HUES48 (cell line): ENCODE data around the gene GPC4.
"Not testable (repeated sequence)": the region's sequence is repeated elsewhere in the genome, so short reads cannot be mapped to it uniquely, and the experiment has no call there.

ENCODE experiments used
- H3K27ac ChIP-seq: one replicate; pipeline ENCODE4 v1.7.0; 2013; ENCODE audit warnings: low read depth, low read length, inconsistent platforms
- H3K27me3 ChIP-seq: 2 replicates; pipeline ENCODE4 v1.6.1; 2013; ENCODE audit warnings: mild to moderate bottlenecking, low read length; ENCODE audit not compliant: control insufficient read depth, insufficient read depth
- H3K36me3 ChIP-seq: 2 replicates; pipeline ENCODE4 v1.6.1; 2013; ENCODE audit warnings: low read length; ENCODE audit not compliant: control insufficient read depth, insufficient read depth
- H3K4me1 ChIP-seq: 2 replicates; pipeline ENCODE4 v1.6.1; 2013; ENCODE audit warnings: mild to moderate bottlenecking, low read length; ENCODE audit not compliant: control insufficient read depth, insufficient read depth
- H3K4me3 ChIP-seq: 2 replicates; pipeline ENCODE4 v1.5.1; 2013; ENCODE audit warnings: mild to moderate bottlenecking, low read depth, low read length
- H3K9ac ChIP-seq: 2 replicates; pipeline ENCODE4 v1.6.1; 2013; ENCODE audit warnings: mild to moderate bottlenecking, low read depth, low read length, moderate library complexity
- H3K9me3 ChIP-seq: 2 replicates; pipeline ENCODE4 v1.6.1; 2013; ENCODE audit warnings: low read length; ENCODE audit not compliant: control insufficient read depth, insufficient read depth

GPC4 gene

DNA sequence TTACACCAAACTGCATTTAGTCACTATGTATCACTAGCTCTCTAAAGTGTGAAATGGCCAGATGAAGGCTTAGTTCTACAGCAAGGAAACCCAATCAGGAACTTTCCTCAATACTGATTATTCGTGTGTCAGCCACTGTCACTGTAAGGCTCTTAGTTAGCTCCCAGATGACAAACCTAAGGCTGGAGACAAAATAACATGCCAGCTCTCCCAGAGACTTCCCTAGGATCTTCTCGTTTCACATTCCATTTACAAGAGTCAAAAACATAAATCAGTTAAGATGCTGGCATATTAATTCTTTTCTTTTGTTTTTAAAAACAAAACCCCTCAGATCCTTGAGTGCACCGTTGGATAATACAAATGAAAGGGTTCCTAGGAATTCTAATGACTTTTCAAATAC is 109.0 kb downstream of the GPC4 start:
- Histone ChIP-seq H3K4me1 (peaks cover 58% of the 10 kb centered on the region), H3K9ac (no peak overlapping the region), H3K27ac (peak overlapping the region; percentile 82), H3K36me3 (peaks cover 83% of the 10 kb centered on the region), H3K9me3 (no peaks in the 10 kb centered on the region), H3K4me3 (no peak overlapping the region), H3K27me3 (peaks cover 2% of the 10 kb centered on the region; the same call in 1 of the 2 replicates)

DNA sequence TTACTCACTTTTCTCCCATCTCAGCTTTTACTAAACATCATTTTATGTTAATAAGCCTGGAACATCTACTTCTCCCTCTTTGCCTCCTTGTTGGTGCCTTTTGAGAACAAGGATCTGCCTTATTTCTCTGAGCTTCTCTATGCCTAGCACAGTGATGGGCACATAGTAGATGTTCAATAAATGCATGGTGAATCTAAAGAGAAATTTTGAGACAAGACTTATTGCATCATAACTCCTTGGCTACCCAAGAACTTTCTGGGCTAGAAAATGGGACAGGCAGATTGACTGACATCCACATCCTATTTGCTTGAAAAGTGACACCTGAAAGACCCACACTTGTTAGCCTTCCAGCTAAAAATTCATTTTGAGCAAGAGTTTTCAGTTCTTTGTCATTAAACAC is 109.9 kb downstream of the GPC4 start:
- Histone ChIP-seq H3K27ac (peak overlapping the region; percentile 2), H3K9ac (no peak overlapping the region), H3K27me3 (peaks cover 2% of the 10 kb centered on the region; the same call in 1 of the 2 replicates), H3K36me3 (peaks cover 83% of the 10 kb centered on the region), H3K4me3 (no peak overlapping the region), H3K4me1 (peaks cover 48% of the 10 kb centered on the region), H3K9me3 (no peaks in the 10 kb centered on the region)

DNA sequence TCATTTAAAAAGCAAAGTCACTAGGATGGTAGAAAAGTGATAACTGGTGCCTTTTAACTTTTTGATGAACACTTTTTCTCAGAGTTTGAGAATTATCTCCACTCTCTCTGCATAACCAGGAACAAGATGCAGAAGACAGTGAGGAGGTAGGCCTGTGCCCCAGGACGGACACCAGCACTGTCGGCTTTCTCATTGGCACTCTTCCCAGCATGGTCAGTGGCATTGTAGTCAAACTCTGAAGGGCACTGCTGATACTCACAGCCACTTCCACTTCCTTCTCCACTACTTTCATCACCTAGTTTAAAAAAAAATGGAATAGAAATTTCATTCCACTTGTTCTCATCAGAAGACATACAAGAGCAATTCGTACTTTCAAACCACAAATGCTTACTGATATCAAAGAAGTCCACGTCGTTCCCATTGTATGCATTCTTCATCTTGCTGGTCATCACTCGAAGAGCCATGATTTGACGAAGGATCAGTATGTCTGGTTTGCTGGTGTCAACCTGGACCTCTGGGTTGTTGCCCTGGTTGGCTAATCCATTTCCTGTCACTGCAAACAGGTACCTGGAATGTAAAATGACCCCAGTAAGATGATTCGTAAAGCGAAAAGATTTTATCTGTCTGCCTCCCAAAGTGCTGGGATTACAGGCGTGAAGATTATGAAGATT is 112.4 kb downstream of the GPC4 start:
- H3K36me3 ChIP-seq: peaks cover 90% of the 10 kb centered on the region
- no peak overlapping the region for H3K9ac ChIP-seq
- peaks cover 2% of the 10 kb centered on the region; the same call in 1 of the 2 replicates for H3K27me3 ChIP-seq

DNA sequence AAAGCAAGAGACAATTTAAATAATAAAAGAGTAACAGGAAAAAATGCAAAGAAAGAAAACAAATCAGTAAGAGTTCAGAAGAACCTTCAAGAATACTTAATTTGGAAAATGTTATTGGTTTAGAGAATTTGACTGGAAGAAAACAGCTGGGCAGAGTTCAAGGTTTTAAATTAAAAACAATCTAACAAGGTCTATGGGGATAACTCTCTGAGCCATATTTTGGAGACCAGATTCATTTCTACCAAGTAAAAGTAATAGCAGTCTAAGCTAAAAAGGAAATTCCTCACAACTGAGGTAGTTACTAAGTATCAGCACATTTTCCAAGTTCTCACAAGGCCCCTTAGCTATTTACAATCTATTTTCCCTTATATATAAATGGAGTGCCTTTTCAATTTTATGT is 114.7 kb downstream of the GPC4 start:
- no peak overlapping the region for H3K4me3 ChIP-seq
- no peak overlapping the region for H3K27ac ChIP-seq
- peaks cover 2% of the 10 kb centered on the region; the same call in 1 of the 2 replicates for H3K27me3 ChIP-seq
- H3K9me3 ChIP-seq: no peaks in the 10 kb centered on the region
- H3K4me1 ChIP-seq: peaks cover 5% of the 10 kb centered on the region; the same call in 1 of the 2 replicates
- H3K9ac ChIP-seq: no peak overlapping the region
- peaks cover 96% of the 10 kb centered on the region for H3K36me3 ChIP-seq

More for the DNA sequence above, 112.4 kb downstream of the GPC4 start:
- no peak overlapping the region for H3K27ac ChIP-seq
- no peaks in the 10 kb centered on the region for H3K9me3 ChIP-seq
- no peak overlapping the region for H3K4me3 ChIP-seq
- peaks cover 28% of the 10 kb centered on the region for H3K4me1 ChIP-seq

DNA sequence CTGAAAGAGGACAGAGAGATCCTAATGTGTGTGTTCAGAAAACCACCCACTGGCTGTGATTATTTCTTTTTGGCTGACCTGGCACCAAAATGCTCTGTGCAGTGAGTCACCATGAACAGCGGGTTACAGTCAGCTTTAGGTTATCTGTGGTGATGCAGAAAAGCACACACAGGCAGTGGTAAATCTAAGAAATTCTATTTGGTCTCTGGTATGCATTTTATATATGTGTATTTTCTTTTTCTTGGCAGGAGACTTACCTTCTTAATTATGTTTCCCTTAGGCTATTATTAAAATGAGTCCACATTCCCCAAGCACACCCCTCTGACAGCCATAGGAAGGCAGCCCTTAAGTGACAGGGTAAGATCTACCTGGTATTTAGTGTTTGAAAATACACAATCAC is 118.0 kb downstream of the GPC4 start:
- no peak overlapping the region for H3K4me3 ChIP-seq
- peaks cover 63% of the 10 kb centered on the region for H3K36me3 ChIP-seq
- peaks cover 4% of the 10 kb centered on the region; the same call in 1 of the 2 replicates for H3K4me1 ChIP-seq
- no peak overlapping the region for H3K27ac ChIP-seq
- no peaks in the 10 kb centered on the region for H3K9me3 ChIP-seq
- no peak overlapping the region for H3K9ac ChIP-seq
- no peaks in the 10 kb centered on the region; the same call in 1 of the 2 replicates for H3K27me3 ChIP-seq

DNA sequence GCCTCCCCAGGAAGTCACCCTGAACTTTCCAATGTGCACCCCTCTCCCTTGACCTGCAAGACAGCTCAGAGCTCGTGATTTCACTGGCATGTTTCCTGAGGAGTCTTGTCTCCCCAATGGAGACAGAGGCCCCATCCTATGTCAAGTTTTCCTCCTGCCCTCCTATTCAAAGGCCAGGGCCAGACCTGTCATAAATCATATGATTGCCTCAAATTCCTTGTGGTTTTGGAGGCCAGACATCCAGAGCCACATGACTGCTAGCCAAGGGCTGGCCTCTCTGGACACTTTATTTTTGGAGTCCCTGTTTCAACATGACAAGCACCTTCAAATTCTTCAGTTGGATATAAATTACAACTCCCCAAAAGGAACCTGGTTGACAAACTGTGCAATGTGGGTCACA is 121.2 kb downstream of the GPC4 start:
- no peaks in the 10 kb centered on the region for H3K4me1 ChIP-seq
- H3K9ac ChIP-seq: no peak overlapping the region
- no peaks in the 10 kb centered on the region for H3K9me3 ChIP-seq
- H3K4me3 ChIP-seq: no peak overlapping the region
- H3K27ac ChIP-seq: no peak overlapping the region
- H3K36me3 ChIP-seq: peaks cover 32% of the 10 kb centered on the region
- H3K27me3 ChIP-seq: no peaks in the 10 kb centered on the region

DNA sequence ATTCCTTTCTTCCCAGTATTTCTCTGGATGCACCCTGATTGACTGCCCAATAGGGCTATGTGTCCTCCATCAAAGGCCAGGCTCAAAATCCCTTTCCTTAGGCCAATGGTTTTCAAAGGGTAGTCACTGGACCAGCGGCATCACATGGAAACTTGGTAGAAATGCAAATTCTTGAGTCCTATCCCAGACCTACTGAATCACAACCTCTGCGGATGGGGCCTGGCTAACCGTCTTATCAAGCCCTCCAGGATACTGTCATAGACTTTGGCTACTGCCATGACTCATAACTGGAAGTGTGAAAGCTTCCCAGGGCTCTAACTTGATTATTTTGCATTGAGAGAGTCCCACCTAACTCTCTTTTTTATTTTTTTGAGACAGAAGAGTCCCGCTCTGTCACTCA is 125.2 kb downstream of the GPC4 start:
- Histone ChIP-seq H3K9ac (no peak overlapping the region), H3K9me3 (no peaks in the 10 kb centered on the region), H3K36me3 (no peaks in the 10 kb centered on the region), H3K27me3 (no peaks in the 10 kb centered on the region), H3K4me3 (no peak overlapping the region), H3K4me1 (no peaks in the 10 kb centered on the region), H3K27ac (no peak overlapping the region)

DNA sequence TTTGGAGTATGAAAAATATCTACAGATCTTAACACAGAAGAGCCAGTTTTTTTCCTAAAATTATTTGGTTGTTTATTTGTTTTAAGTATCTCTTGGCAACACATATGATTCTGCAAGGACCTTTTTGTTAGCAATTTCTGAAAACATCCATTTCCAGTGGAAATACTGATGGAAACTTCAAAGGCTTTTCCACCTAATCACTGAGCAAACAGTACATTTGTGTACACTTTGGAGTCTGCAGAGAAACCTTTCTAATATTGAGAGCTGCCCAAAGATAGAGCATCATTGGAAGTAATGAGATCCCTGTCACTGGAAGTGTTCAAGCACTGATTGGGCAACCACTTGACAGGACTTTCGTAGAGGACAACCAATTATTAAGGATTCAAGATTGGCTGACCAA is 127.4 kb downstream of the GPC4 start:
- Histone ChIP-seq H3K9me3 (no peaks in the 10 kb centered on the region), H3K4me1 (no peaks in the 10 kb centered on the region), H3K27me3 (no peaks in the 10 kb centered on the region), H3K4me3 (no peak overlapping the region), H3K9ac (no peak overlapping the region), H3K36me3 (no peaks in the 10 kb centered on the region), H3K27ac (no peak overlapping the region)

DNA sequence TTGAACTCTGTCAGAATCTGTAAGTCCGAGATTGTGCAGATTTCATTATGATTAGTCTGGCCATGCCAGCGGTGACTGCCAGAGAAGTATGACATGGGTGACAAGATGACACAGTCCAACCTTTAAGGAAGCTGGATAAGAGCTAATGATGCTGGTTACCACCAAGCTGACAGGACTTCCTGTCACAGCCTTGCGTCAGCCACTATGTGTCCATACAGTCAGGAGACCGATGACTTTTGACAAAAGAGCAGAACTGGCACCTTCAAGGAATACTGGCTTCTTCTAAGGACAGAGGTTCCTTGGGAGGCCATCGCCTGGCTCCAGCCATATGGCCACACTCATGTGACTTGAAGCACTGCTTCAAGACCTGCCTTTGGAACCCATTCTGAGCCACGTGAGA is 129.9 kb downstream of the GPC4 start:
- Histone ChIP-seq H3K4me3 (no peak overlapping the region), H3K9ac (no peak overlapping the region), H3K9me3 (no peaks in the 10 kb centered on the region), H3K36me3 (no peaks in the 10 kb centered on the region), H3K27ac (no peak overlapping the region), H3K27me3 (no peaks in the 10 kb centered on the region), H3K4me1 (no peaks in the 10 kb centered on the region)

DNA sequence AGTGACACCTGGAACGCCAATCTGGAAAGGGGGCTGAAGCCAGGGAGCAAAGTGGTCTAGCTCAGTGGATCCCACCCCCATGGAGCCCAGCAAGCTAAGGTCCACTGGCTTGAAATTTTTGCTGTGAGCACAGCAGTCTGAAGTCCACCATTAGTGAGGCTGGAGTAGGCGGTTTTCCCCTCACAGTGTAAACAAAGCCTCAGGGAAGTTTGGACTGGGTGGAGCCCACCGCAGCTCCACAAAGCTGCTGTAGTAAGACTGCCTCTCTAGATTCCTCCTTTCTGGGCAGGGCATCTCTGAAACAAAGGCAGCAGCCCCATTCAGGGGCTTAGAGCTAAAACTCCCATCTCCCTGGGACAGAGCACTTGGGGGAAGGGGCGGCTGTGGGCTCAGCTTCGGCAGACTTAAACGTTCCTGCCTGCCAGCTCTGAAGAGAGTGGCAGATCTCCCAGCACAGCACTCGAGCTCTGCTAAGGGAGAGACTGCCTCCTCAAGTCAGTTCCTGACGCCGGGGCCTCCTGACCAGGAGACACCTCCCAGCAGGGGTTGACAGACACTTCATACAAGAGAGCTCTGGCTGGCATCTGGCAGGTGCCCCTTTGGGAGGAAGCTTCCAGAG is 136.1 kb downstream of the GPC4 start:
- not testable (repeated sequence) for H3K9ac ChIP-seq, H3K4me1 ChIP-seq, H3K27me3 ChIP-seq, H3K27ac ChIP-seq, H3K9me3 ChIP-seq, H3K4me3 ChIP-seq, H3K36me3 ChIP-seq

DNA sequence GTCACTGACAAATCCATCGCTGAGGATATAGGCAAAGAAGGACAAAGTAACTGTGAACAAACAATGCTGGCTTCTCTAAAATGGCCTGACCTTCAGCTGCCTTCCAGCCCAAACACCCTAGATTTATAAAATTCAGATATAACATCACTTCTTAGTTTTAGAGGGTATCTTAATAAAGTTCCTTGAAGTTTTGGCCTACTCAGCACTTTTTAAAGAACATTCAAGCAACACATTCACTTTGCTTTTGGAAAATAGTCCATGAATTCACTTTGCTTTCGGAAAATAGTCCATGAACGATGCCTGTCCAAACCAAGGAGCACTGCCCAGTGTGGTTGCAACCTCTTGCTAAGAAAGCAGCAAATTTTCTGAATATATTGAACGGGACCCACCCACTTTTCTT is 142.1 kb downstream of the GPC4 start:
- Histone ChIP-seq H3K27me3 (peaks cover 7% of the 10 kb centered on the region; the same call in 1 of the 2 replicates), H3K4me1 (peaks cover 13% of the 10 kb centered on the region), H3K9ac (no peak overlapping the region), H3K9me3 (no peaks in the 10 kb centered on the region), H3K27ac (no peak overlapping the region), H3K36me3 (no peaks in the 10 kb centered on the region), H3K4me3 (no peak overlapping the region)
